ENCODE measurements around the gene EIF3F.

The EIF3F gene

DNA sequence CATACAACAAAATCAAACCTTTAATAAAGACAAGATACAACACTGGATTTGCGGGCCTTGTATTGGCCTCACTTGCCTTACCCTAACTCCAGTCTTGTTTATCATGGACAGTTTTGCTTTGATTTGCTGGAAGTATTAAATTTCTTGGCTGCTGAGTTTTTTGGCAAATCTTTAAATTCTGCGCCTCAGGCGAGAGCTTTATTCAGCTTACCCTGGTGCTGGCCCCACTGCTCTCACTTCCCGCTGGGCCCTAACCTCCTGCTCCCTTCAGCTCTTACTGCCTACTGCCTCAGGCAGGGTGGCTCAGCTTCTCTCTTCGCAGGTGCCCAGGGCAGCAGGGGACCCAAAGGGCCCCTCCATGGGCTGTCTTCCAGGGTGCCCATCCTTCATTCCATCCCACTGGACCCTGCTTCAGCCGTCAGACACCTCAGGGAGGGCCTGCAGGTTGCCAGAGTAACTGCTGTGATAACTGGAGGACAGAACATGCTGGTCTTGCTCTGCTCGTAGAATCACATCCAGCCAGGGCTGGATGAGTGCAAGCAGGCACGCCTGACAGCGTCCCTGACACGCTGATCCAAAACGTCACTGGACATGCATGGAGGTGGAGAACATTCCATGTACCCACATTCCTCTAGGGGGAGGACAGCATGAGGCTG, 48.2 kb downstream of the EIF3F start:
- no peak for TF ChIP-seq TAF1 (IDR thresholded peaks at IDR 0.05; ENCODE audit: low read depth, low read length)
- TF ChIP-seq POU2F2 (IDR thresholded peaks at IDR 0.05; ENCODE audit: low read depth, low read length) = no peak
- TF ChIP-seq POLR2AphosphoS5 (IDR thresholded peaks at IDR 0.05; ENCODE audit: low read depth, low read length) = no peak
- TF ChIP-seq PAX5 (IDR thresholded peaks at IDR 0.05; ENCODE audit: insufficient read depth, low read length, severe bottlenecking) = no peak
- no peak for TF ChIP-seq SPI1 (IDR thresholded peaks at IDR 0.05; ENCODE audit: low read depth, low read length)
- TF ChIP-seq POLR2A (IDR thresholded peaks at IDR 0.05; ENCODE audit: low read depth, low read length) = no peak
- DNase-seq (ENCODE audit: insufficient read length, low spot score) = no peak
- no peak for FAIRE-seq

DNA sequence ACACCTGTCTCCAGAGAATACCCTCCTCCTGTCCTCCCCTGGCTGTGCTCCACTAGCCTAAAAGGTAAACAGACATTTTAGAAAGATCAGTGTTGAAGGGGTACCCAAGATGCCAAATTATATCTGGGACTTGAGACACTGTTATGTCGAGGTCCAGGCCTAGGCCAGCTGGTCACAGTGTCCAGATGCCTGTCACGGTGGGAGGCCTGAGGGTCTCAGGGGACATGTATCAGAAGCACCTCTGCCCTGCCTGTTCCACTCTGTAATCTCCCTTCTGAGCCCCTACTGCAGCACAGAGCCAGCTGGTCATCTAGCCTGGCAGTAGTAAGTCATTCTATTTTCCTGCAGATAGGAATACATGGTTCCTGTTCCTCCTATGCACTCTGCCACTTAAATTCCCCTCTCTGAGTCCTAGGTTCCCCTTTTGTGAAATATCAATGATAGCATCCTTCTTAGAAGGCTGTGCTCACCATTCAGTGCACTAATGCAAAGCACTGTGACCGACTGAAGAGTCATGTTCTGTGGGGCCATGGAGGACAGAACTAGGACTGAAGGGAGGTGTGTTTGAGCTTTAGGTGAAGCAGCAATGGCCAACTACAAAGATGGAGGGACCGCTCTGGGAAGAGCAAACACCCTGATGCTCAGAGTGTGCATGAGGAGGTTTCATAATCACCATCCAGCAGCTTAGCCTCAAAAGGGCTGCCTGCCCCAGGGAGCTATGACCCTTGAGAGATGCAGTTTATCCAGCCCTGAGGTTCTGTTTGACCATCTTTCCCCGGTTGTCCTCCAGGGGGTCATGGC, 49.1 kb downstream of the EIF3F start:
- TF ChIP-seq POLR2A (IDR thresholded peaks at IDR 0.05; ENCODE audit: low read depth, low read length) (no peak), PAX5 (IDR thresholded peaks at IDR 0.05; ENCODE audit: insufficient read depth, low read length, severe bottlenecking) (no peak), SPI1 (IDR thresholded peaks at IDR 0.05; ENCODE audit: low read depth, low read length) (no peak)
- DNase-seq (ENCODE audit: insufficient read length, low spot score) (no peak), FAIRE-seq (no peak)

DNA sequence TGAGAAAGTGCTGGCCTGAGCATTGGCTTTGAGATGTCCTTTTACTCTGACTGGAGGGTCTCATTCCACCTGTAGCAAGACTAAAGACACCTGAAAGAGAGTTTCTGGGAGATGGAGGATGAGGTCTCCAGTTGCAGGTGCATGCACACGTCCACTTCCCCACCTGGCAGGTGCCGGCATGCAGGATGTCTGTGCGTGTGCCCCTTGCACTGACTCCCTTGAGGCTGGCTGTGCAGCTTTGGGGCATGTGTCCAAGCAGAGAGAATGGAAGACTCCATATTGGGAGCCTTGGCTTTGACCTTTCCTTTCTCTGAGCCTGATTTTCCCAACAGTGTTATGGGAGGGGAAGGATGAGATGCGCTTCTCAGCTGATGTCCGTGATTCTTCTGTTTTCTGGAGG, 49.8 kb downstream of the EIF3F start:
- no peak for FAIRE-seq
- TF ChIP-seq POLR2A (IDR thresholded peaks at IDR 0.05; ENCODE audit: low read depth, low read length) (no peak), TAF1 (IDR thresholded peaks at IDR 0.05; ENCODE audit: low read depth, low read length) (no peak), POLR2AphosphoS5 (IDR thresholded peaks at IDR 0.05; ENCODE audit: low read depth, low read length) (no peak), PAX5 (IDR thresholded peaks at IDR 0.05; ENCODE audit: insufficient read depth, low read length, severe bottlenecking) (no peak), SPI1 (IDR thresholded peaks at IDR 0.05; ENCODE audit: low read depth, low read length) (no peak), POU2F2 (IDR thresholded peaks at IDR 0.05; ENCODE audit: low read depth, low read length) (no peak)
- no peak for DNase-seq (ENCODE audit: insufficient read length, low spot score)

DNA sequence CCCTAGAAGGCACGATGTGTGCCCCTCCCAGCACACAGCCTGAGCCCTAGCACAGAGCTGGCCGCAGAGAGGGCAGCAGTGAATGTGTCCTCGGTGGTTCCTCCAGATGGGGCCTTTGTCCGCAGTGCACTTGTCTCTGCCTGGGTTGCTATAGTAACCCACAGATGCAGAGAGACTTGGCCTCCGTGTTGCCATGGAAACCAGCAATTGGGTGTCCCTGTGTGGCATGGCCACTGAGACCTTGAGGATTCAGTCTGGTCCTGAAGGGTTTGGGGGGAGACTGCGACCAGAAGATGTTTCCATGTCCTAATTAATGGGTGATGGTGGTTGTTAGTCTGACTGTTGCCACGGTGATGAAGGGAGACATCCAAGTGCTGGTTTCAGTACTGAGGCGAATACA, 51.3 kb downstream of the EIF3F start:
- DNase-seq (ENCODE audit: insufficient read length, low spot score) (no peak), FAIRE-seq (no peak)
- TF ChIP-seq PAX5 (IDR thresholded peaks at IDR 0.05; ENCODE audit: insufficient read depth, low read length, severe bottlenecking) = no peak
- no peak for TF ChIP-seq POU2F2 (IDR thresholded peaks at IDR 0.05; ENCODE audit: low read depth, low read length)
- TF ChIP-seq TAF1 (IDR thresholded peaks at IDR 0.05; ENCODE audit: low read depth, low read length) = no peak
- TF ChIP-seq POLR2A (IDR thresholded peaks at IDR 0.05; ENCODE audit: low read depth, low read length) = no peak

DNA sequence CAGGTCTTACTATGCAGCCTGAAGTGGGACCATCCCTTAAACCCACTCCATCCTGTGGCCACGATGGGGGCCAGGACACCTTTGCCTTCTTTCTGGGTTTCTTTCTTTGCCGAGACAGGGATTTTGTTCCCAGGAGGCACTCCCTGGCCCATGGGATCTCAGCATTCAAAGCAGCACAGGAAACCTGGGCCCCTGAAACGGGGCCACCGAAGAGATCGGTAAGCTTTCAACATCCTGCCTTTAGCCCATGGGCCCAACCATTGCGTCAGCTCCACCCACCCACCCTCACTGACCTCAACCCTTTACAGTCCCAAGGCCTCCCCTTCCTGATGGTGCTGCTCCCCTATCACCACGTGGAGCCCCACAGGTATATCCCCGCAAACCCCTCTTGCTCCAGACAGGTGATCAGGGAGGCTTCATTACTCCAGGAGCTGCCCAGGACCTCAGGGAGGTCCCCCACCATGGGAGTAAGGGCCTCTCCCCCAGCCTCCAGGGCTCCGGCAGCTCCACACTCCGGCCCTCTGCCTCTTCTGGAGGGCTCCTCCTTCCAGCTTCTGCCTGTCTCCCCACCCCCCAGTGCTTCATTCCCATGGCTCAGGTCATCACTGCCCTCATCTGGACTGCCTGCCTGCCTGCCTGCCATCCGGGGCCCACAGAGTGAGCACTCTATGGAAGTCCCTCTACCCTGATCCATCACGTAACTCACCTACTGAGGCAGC, 51.8 kb downstream of the EIF3F start:
- DNase-seq (ENCODE audit: insufficient read length, low spot score) (no peak), FAIRE-seq (no peak)
- no peak for TF ChIP-seq TAF1 (IDR thresholded peaks at IDR 0.05; ENCODE audit: low read depth, low read length)
- no peak for TF ChIP-seq PAX5 (IDR thresholded peaks at IDR 0.05; ENCODE audit: insufficient read depth, low read length, severe bottlenecking)
- no peak for TF ChIP-seq SPI1 (IDR thresholded peaks at IDR 0.05; ENCODE audit: low read depth, low read length)
- no peak for TF ChIP-seq POLR2AphosphoS5 (IDR thresholded peaks at IDR 0.05; ENCODE audit: low read depth, low read length)
- no peak for TF ChIP-seq POU2F2 (IDR thresholded peaks at IDR 0.05; ENCODE audit: low read depth, low read length)
- TF ChIP-seq POLR2A (IDR thresholded peaks at IDR 0.05; ENCODE audit: low read depth, low read length) = no peak

DNA sequence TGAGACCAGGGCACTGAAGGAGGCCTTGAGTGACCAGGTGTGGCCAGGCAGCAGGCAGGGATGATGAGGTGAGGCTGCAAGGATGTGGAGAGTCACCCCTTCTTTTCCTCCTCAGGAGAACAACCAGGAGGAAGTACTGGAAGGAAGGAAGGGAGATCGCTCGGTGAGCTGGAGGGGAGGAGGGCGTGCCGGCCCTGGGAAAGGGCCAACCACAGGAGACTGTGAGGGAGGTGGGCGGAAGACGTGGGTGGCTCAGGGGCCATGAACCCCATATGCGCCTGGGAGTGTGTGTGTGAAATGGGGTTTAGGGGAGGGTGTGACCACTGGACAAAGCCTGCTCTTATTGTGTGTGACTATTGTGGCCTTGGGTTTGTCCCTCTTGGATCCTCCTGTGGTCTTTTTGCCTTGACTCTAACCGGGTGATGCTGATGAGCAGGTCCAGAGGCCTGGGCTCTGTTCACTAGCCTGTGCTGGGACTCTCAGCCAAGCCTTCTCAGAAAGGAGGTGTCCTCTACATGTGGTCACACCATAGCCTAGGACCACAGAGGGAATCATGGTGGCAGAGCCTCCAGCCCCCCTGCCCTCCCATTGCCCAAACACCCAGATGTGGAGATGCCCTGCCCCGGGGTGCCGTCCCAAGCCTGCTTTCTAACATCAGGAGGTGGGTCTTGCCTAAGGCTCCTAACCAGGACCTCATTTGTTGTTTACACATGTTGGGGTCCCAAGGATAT, 52.6 kb downstream of the EIF3F start:
- no peak for TF ChIP-seq POU2F2 (IDR thresholded peaks at IDR 0.05; ENCODE audit: low read depth, low read length)
- TF ChIP-seq PAX5 (IDR thresholded peaks at IDR 0.05; ENCODE audit: insufficient read depth, low read length, severe bottlenecking) = no peak
- no peak for TF ChIP-seq TAF1 (IDR thresholded peaks at IDR 0.05; ENCODE audit: low read depth, low read length)
- TF ChIP-seq POLR2A (IDR thresholded peaks at IDR 0.05; ENCODE audit: low read depth, low read length) = no peak
- TF ChIP-seq POLR2AphosphoS5 (IDR thresholded peaks at IDR 0.05; ENCODE audit: low read depth, low read length) = no peak
- TF ChIP-seq SPI1 (IDR thresholded peaks at IDR 0.05; ENCODE audit: low read depth, low read length) = no peak
- FAIRE-seq = no peak

DNA sequence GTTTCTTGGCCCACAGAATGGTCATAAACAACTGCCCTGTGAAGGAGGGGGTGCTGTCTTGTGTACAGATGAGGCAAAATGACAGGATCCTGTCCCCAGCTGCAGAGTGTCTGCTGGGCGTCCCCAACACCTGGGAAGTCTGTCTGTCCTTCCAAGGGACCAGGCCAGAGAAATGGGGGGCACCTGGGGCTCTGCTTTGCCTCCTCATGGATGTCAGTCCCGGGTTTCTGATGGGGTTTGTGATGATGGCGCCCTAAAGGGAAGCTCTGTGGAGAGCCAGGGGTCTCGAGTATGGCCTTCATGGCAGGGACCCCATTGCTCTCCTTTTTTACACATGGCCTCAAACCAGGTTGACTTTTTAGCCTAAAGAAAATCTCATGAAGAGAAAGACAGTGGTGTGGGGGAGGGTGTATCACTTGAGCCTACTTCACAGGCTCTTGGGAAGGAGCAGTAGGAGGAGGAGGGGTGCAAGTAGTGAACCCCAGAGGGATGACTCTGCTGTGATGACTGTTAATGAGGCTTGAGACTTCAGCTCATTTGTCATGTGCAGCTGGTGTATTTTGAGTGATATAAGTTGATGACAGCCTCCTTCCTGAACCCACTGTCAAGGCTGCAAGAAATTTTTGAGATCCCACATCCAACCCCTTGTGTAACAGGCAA, 53.3 kb downstream of the EIF3F start:
- TF ChIP-seq POLR2A (IDR thresholded peaks at IDR 0.05; ENCODE audit: low read depth, low read length) (no peak), PAX5 (IDR thresholded peaks at IDR 0.05; ENCODE audit: insufficient read depth, low read length, severe bottlenecking) (no peak), POU2F2 (IDR thresholded peaks at IDR 0.05; ENCODE audit: low read depth, low read length) (no peak), SPI1 (IDR thresholded peaks at IDR 0.05; ENCODE audit: low read depth, low read length) (no peak), POLR2AphosphoS5 (IDR thresholded peaks at IDR 0.05; ENCODE audit: low read depth, low read length) (no peak), TAF1 (IDR thresholded peaks at IDR 0.05; ENCODE audit: low read depth, low read length) (no peak)
- FAIRE-seq (no peak), DNase-seq (ENCODE audit: insufficient read length, low spot score) (no peak)

More for the DNA sequence above, 52.6 kb downstream of the EIF3F start:
- DNase-seq (ENCODE audit: insufficient read length, low spot score) = no peak

DNA sequence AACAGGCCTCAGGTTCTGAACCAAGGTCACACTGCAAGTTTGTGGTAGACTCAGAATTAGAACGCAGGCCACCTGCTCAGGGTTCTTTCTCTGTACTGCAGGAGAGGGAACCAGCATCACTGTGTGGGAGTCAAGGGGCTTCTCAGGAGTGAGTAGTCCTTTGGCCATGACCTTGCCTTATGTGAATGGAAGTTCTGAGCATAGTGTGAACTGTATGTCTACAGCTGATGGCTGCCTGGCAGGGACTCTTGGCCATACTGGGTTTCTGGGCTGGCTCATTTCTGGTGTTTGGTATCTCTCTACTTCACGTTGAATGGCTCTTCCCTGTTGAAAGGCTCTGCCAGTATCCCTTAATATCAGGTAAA, 53.8 kb downstream of the EIF3F start:
- DNase-seq (ENCODE audit: insufficient read length, low spot score) (no peak), FAIRE-seq (no peak)
- TF ChIP-seq SPI1 (IDR thresholded peaks at IDR 0.05; ENCODE audit: low read depth, low read length) (no peak), TAF1 (IDR thresholded peaks at IDR 0.05; ENCODE audit: low read depth, low read length) (no peak), PAX5 (IDR thresholded peaks at IDR 0.05; ENCODE audit: insufficient read depth, low read length, severe bottlenecking) (no peak), POLR2AphosphoS5 (IDR thresholded peaks at IDR 0.05; ENCODE audit: low read depth, low read length) (no peak), POLR2A (IDR thresholded peaks at IDR 0.05; ENCODE audit: low read depth, low read length) (no peak), POU2F2 (IDR thresholded peaks at IDR 0.05; ENCODE audit: low read depth, low read length) (no peak)

Data from GM12891 (cell line).